Esophagus muscularis mucosa (tissue), 4 donors: ENCODE data around the gene MRPL33. TPM values are rescaled to one million over a fixed set of nuclear protein-coding genes. Genes with fewer than 3 reads are reported as not detected.
"Not testable (repeated sequence)": the region's sequence is repeated elsewhere in the genome, so short reads cannot be mapped to it uniquely, and the experiment has no call there.

ENCODE experiments used
- DNase-seq: peaks from one replicate; pipeline ENCODE4 v3.0.0-alpha.2; 2017; ENCODE audit errors: extremely low spot score
- H3K27ac ChIP-seq, 4 donors: fragments of 200-600 bp; sonication (generic); replicated peaks in 1 of 4; 1 replicate in 3 of 4; 2 replicates in 1 of 4; pipeline ENCODE4 v1.5.1; 2016 to 2019; ENCODE audit warnings: mild to moderate bottlenecking in 1 of 4
- H3K27me3 ChIP-seq, 4 donors: fragments of 200-600 bp; sonication (generic); one replicate each; pipeline versions ENCODE4 v1.5.1 to v1.6.0; 2016 to 2019
- H3K36me3 ChIP-seq, 4 donors: fragments of 200-600 bp; sonication (generic); one replicate each; pipeline ENCODE4 v1.5.1; 2016 to 2019
- H3K4me1 ChIP-seq, 4 donors: fragments of 200-600 bp; sonication (generic); one replicate each; pipeline ENCODE4 v1.5.1; 2016 to 2019
- H3K4me3 ChIP-seq, 4 donors: fragments of 200-600 bp; sonication (generic); 1 replicate in 2 of 4; 2 replicates in 2 of 4; pipeline ENCODE4 v1.5.1; 2016 to 2019; ENCODE audit warnings: mild to moderate bottlenecking in 4 of 4, moderate library complexity in 1 of 4
- H3K9me3 ChIP-seq, 4 donors: fragments of 200-600 bp; sonication (generic); 1 replicate in 3 of 4; 2 replicates in 1 of 4; pipeline ENCODE4 v1.5.1; 2016 to 2019
- CTCF ChIP-seq, 3 experiments: fragments of 200-600 bp in 2 of 3; fragments of 450-650 bp in 1 of 3; sonication (generic) in 2 of 3; IDR thresholded peaks; one replicate each; pipeline ENCODE4 v1.5.1; 2017 to 2019; ENCODE audit warnings: antibody characterized with exemption in 3 of 3, mild to moderate bottlenecking in 2 of 3, moderate library complexity in 1 of 3
- EP300 ChIP-seq: sonication (generic); formaldehyde crosslinking; IDR thresholded peaks from one replicate; pipeline ENCODE4 v1.6.1; 2017; ENCODE audit warnings: antibody characterized with exemption
- POLR2A ChIP-seq: fragments of 450-650 bp; IDR thresholded peaks from one replicate; pipeline ENCODE4 v1.6.1; 2017; ENCODE audit warnings: antibody characterized with exemption, moderate library complexity, mild to moderate bottlenecking, low read depth
- POLR2AphosphoS5 ChIP-seq, 2 donors: sonication (generic); formaldehyde crosslinking; IDR thresholded peaks; one replicate each; pipeline ENCODE4 v1.6.1; 2017; ENCODE audit warnings: antibody characterized with exemption in 2 of 2
- WGBS: methylation state at CpG from one replicate; pipeline ENCODE4 v1.1.5; 2018; 5-methylcytosine and 5-hydroxymethylcytosine counted together
- intact Hi-C: fragments of 100-400 bp; cut with DNase I; formaldehyde crosslinking; loops from one replicate; pipeline ENCODE4 v1.15.1; 2023
- total RNA-seq, 4 donors: library from RNA; depleted of rRNA; stranded (reverse); fragments of >200 nt; gene quantifications; one replicate each; pipeline versions ENCODE4 v1.1.0 to v1.2.1, GENCODE V29; 2016

The MRPL33 gene
- total RNA-seq, 4 donors from 2014 or later = 283 to 500 (median 345) TPM

DNA sequence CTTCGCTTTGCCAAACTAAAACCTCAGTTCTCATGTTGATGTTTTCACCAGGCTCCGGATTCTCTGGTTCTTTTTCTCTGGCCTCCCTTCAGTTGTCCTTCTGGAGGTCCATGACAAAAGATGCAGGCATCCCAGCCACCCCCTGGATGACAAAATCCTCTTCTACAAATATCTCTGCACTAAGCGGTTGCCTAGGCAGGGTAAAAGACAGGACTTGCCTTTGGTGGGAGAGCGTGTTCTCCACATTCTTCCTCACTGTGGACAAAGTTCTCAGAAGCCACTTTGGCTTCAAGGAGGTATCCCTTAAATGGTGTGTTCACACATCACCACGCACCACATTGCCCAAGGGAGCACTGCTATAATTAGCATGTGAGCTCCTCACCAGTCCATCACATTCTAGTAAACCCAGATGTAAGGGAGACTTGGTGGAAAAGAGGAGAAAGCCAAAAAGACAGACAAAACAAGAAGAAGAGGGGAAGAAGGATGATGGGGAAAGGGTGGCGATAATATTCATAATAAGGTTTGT, 23.6 kb upstream of the MRPL33 start:
- intact Hi-C loops = no loop called here
- H3K27ac ChIP-seq = no peak overlapping the region
- 95% methylated on average over 6 of the region's 6 CpGs for WGBS

GRCh38 chr2:27748803-27749554, 22.5 kb upstream of the MRPL33 start:
- H3K9me3 ChIP-seq, intact Hi-C loops, H3K27me3 ChIP-seq, H3K4me3 ChIP-seq, H3K36me3 ChIP-seq, H3K4me1 ChIP-seq, H3K27ac ChIP-seq, DNase-seq: not testable (repeated sequence)
- 91% methylated on average over 2 of the region's 2 CpGs for WGBS

More for the DNA sequence above, 23.6 kb upstream of the MRPL33 start:
- DNase-seq = no peak
- Histone ChIP-seq H3K9me3 (peaks cover 0 to 4% (median 2%) of the 10 kb centered on the region in 4 donors), H3K4me1 (no peaks in the 10 kb centered on the region), H3K27me3 (no peaks in the 10 kb centered on the region), H3K36me3 (no peaks in the 10 kb centered on the region), H3K4me3 (no peak overlapping the region)
- no peak for TF ChIP-seq CTCF (IDR thresholded peaks at IDR 0.05)
- TF ChIP-seq POLR2A = no peak
- no peak for TF ChIP-seq EP300
- TF ChIP-seq POLR2AphosphoS5 (IDR thresholded peaks at IDR 0.05) = no peak

DNA sequence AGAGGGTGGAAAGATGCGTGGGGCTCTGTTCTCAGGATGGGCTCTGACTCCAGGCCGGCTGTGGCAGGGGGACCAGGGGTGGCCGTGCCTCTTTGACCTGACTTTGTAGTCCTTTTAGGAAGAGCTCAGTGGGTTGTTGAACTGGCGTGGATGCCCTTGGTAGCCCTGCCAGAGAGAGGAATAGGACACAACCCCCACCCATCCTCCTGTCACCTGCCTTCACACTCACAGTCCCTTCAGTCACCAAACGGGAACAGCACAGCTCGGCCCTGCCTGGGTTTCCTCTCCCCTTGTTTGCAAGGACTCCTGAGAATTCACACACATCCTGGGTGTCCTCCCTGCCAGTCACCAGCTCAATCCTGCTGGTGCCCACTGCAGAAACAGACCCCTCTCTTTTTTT, 20.1 kb upstream of the MRPL33 start:
- no peaks in the 10 kb centered on the region for H3K27me3 ChIP-seq
- no peak overlapping the region for H3K4me3 ChIP-seq
- 77% methylated on average over 5 of the region's 6 CpGs for WGBS
- H3K4me1 ChIP-seq = peaks cover 0 to 8% (median 3%) of the 10 kb centered on the region in 4 donors
- intact Hi-C loops = loop anchor here (10.0 kb wide), 1 partner anchor 703 kb away; no protein-coding TSS in a partner anchor
- no peak overlapping the region for H3K27ac ChIP-seq
- DNase-seq = no peak
- no peak for TF ChIP-seq CTCF (IDR thresholded peaks at IDR 0.05)
- no peak for TF ChIP-seq EP300
- TF ChIP-seq POLR2AphosphoS5 (IDR thresholded peaks at IDR 0.05) = no peak
- TF ChIP-seq POLR2A = no peak
- H3K36me3 ChIP-seq = no peaks in the 10 kb centered on the region
- peaks cover 0 to 4% (median 2%) of the 10 kb centered on the region in 4 donors for H3K9me3 ChIP-seq

DNA sequence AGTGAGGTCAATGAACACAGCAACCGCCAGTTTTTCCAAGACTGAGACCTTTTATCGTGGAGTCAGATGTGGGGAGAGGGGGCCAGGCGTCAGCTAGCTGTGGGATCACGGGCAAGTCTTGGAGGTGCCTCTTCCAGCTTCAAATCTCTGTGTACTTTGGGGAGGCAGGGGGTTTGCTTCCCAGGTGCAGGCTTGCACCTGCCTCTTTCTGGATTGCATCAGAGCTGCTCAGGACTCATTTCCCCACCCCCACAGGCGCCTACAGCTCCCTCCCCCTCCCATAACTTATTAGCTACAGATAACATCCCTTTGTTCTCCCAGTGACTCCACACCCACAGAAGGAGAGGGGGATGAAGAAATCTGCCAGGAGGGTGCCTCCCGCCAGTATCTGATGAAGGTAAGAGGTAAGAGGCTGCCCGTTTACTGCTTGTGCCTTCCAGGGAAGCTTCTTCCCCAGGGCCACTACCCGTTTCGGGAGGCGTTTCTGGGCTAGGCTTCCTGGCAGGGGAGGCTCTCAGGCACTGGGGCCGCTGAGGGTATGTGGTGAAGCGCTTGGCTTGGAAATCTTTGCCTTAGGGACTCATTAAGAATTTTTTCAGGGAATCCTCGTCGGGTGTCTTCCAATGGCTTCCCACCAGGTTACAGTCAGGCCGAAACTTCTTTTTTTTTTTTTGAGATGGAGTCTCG, 18.8 kb upstream of the MRPL33 start:
- TF ChIP-seq POLR2AphosphoS5 (IDR thresholded peaks at IDR 0.05) = no peak
- H3K27me3 ChIP-seq = no peaks in the 10 kb centered on the region
- intact Hi-C loops = loop anchor here (10.0 kb wide), 1 partner anchor 702 kb away; no protein-coding TSS in a partner anchor

DNA sequence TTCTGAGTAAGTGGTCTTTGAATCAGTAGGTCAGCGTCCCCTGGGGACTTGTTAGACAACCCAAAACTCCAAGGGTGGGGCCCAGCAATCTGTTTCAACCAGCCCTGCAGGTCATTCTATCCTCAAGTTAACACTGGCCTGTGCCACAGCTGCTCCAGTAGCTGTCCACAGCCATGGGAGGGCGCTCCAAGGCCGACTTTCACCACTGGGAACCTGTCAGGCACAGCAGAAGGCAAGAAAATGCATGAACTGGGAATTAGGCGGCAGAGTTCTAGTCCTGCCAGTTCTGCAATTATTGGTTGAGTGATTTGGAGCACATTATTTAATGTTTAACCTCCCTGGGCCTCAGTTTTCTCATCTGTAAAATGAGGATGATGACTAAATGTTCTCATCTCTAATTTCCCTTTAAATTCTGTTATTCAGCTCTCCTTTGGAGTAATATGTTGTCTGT, 17.4 kb upstream of the MRPL33 start:
- H3K4me3 ChIP-seq = no peak overlapping the region
- TF ChIP-seq POLR2AphosphoS5 (IDR thresholded peaks at IDR 0.05) (peak; percentile 33 to 64), POLR2A (no peak), EP300 (no peak), CTCF (IDR thresholded peaks at IDR 0.05) (peak; percentile 68 to 91 (median 91))
- H3K27me3 ChIP-seq = no peaks in the 10 kb centered on the region
- DNase-seq = no peak
- no peaks in the 10 kb centered on the region for H3K9me3 ChIP-seq
- no peak overlapping the region for H3K27ac ChIP-seq
- intact Hi-C loops = loop anchor here (10.0 kb wide), 1 partner anchor 701 kb away; no protein-coding TSS in a partner anchor
- no peaks in the 10 kb centered on the region for H3K36me3 ChIP-seq
- 28% methylated on average over 4 of the region's 4 CpGs for WGBS
- H3K4me1 ChIP-seq = peaks cover 0 to 11% (median 6%) of the 10 kb centered on the region in 4 donors

More for the DNA sequence above, 18.8 kb upstream of the MRPL33 start:
- Histone ChIP-seq H3K4me3 (no peak overlapping the region), H3K9me3 (peaks cover 0 to 4% (median 2%) of the 10 kb centered on the region in 4 donors), H3K4me1 (peaks cover 0 to 11% (median 6%) of the 10 kb centered on the region in 4 donors), H3K36me3 (no peaks in the 10 kb centered on the region), H3K27ac (no peak overlapping the region)
- WGBS = 73% methylated on average over 16 of the region's 16 CpGs
- DNase-seq = no peak
